HepG2 (cell line): ENCODE data around the gene ACSM3. TPM values are rescaled to one million over a fixed set of nuclear protein-coding genes. Genes with fewer than 3 reads are reported as not detected.

ENCODE experiments used
- ATAC-seq: fragments of 200-7000 bp; cut with Tn5 transposase; 3 replicates; pipeline ENCODE4 v1.9.1; 2020; ENCODE audit warnings: mild to moderate bottlenecking, moderate library complexity
- BruUV-seq: library from RNA; stranded (reverse); fragments of 400-500 nt; replicated peaks from 2 replicates; lab custom pipeline; 2021; lab: Mats Ljungman, UMichigan
- CTCF ChIA-PET: fragments of 300-600 bp; formaldehyde crosslinking; extraction: SDS; loops from one replicate; lab custom pipeline; 2021; ENCODE audit warnings: low total read pairs, inconsistent platforms, low intra/inter-chr PET ratio; lab: Yijun Ruan, JAX
- POLR2A ChIA-PET: fragments of 350-600 bp; sonication (Branson Sonifier 250); formaldehyde crosslinking; loops from one replicate; lab custom pipeline; 2020; ENCODE audit warnings: antibody characterized with exemption, inconsistent platforms; lab: Yijun Ruan, JAX
- DNase-seq: peaks from one replicate; pipeline ENCODE4 v3.0.0-alpha.2; 2015; ENCODE audit warnings: low spot score
- FAIRE-seq: peaks from 3 replicates; lab custom pipeline; 2011; peaks lifted over from hg19 to GRCh38; lab: Jason Lieb, UNC
- H2AFZ ChIP-seq: one replicate; pipeline ENCODE4 v1.6.1; 2011; ENCODE audit warnings: low read length, inconsistent platforms
- H3K27ac ChIP-seq: fragments of 300-600 bp; 3 replicates; pipeline ENCODE4 v1.8.0; 2011; ENCODE audit warnings: mixed run types, mild to moderate bottlenecking, mixed read lengths, low read length, inconsistent platforms; ENCODE audit not compliant: insufficient read depth; ENCODE audit errors: extremely low read length
- H3K27me3 ChIP-seq, 2 experiments: fragments of 200-600 bp in 1 of 2; 2 replicates in 1 of 2; 3 replicates in 1 of 2; pipeline versions ENCODE4 v1.6.0 to v1.8.0; 2011; ENCODE audit warnings: low read length in 2 of 2, mild to moderate bottlenecking in 2 of 2, moderate library complexity in 2 of 2, inconsistent platforms in 1 of 2; ENCODE audit not compliant: insufficient read depth in 2 of 2, control insufficient read depth in 1 of 2
- H3K36me3 ChIP-seq, 2 experiments: fragments of 200-600 bp in 1 of 2; replicated peaks in 1 of 2; 2 replicates in 1 of 2; 3 replicates in 1 of 2; pipeline versions ENCODE4 v1.5.1 to v1.8.0; 2011; ENCODE audit warnings: low read length in 2 of 2, inconsistent platforms in 1 of 2; ENCODE audit not compliant: insufficient read depth in 2 of 2, control insufficient read depth in 1 of 2
- H3K4me1 ChIP-seq: 2 replicates; pipeline ENCODE4 v1.5.1; 2012; ENCODE audit warnings: low read length, inconsistent platforms; ENCODE audit not compliant: insufficient read depth
- H3K4me2 ChIP-seq: 2 replicates; pipeline ENCODE4 v1.6.0; 2011; ENCODE audit warnings: low read depth, low read length, inconsistent platforms
- H3K4me3 ChIP-seq, 3 experiments: fragments of 200-600 bp in 1 of 3; sonication (generic), shearing (Covaris generic) in 1 of 3; replicated peaks in 1 of 3; 2 replicates each; pipeline ENCODE4 v1.5.1; 2011 to 2016; ENCODE audit warnings: low read length in 3 of 3, inconsistent platforms in 2 of 3, low read depth in 2 of 3, mild to moderate bottlenecking in 2 of 3, control low read depth in 1 of 3, mixed read lengths in 1 of 3; ENCODE audit not compliant: insufficient read depth in 1 of 3
- H3K79me2 ChIP-seq: one replicate; pipeline ENCODE4 v1.6.1; 2011; ENCODE audit warnings: low read length, inconsistent platforms; ENCODE audit not compliant: insufficient read depth
- H3K9ac ChIP-seq: 2 replicates; pipeline ENCODE4 v1.6.0; 2011; ENCODE audit warnings: mild to moderate bottlenecking, low read depth, low read length, inconsistent platforms; ENCODE audit not compliant: insufficient read depth
- H3K9me3 ChIP-seq: 2 replicates; pipeline ENCODE4 v1.5.1; 2012; ENCODE audit warnings: mild to moderate bottlenecking, low read length
- H4K20me1 ChIP-seq: 2 replicates; pipeline ENCODE4 v1.6.0; 2011; ENCODE audit warnings: inconsistent platforms, mild to moderate bottlenecking, low read length, moderate library complexity; ENCODE audit not compliant: insufficient read depth
- AHR ChIP-seq: IDR thresholded peaks from 2 replicates; pipeline ENCODE4 v1.6.1; 2018; ENCODE audit warnings: missing genetic modification reagents, missing compliant biosample characterization
- ATAD3A ChIP-seq: sonication (generic); formaldehyde crosslinking; IDR thresholded peaks from 2 replicates; pipeline ENCODE4 v1.4.0; 2020; ENCODE audit warnings: missing genetic modification reagents
- GATAD2A ChIP-seq: IDR thresholded peaks from 2 replicates; pipeline ENCODE4 v1.6.1; 2016
- GFI1 ChIP-seq: sonication (generic); formaldehyde crosslinking; IDR thresholded peaks from 2 replicates; pipeline ENCODE4 v1.5.0; 2020; ENCODE audit warnings: missing genetic modification reagents, mild to moderate bottlenecking, borderline replicate concordance
- ZGPAT ChIP-seq: IDR thresholded peaks from 2 replicates; pipeline ENCODE4 v1.6.1; 2016; ENCODE audit warnings: mild to moderate bottlenecking
- ZNF18 ChIP-seq: sonication (generic); formaldehyde crosslinking; IDR thresholded peaks from 2 replicates; pipeline ENCODE4 v1.8.0; 2022; ENCODE audit warnings: mild to moderate bottlenecking, missing genetic modification reagents; ENCODE audit not compliant: insufficient replicate concordance
- ZNF501 ChIP-seq: sonication (generic); formaldehyde crosslinking; IDR thresholded peaks from 2 replicates; pipeline ENCODE4 v1.5.1; 2020; ENCODE audit warnings: mild to moderate bottlenecking, moderate library complexity, missing genetic modification reagents
- ZNF577 ChIP-seq: sonication (generic); formaldehyde crosslinking; IDR thresholded peaks from 2 replicates; pipeline ENCODE4 v1.4.0; 2020; ENCODE audit warnings: mild to moderate bottlenecking, low read depth, missing genetic modification reagents, borderline replicate concordance
- ZNF580 ChIP-seq: IDR thresholded peaks from 2 replicates; pipeline ENCODE4 v1.6.1; 2016; ENCODE audit warnings: low read depth, borderline replicate concordance
- ZNF816 ChIP-seq: sonication (generic); formaldehyde crosslinking; IDR thresholded peaks from 2 replicates; pipeline ENCODE4 v1.8.0; 2022; ENCODE audit warnings: missing genetic modification reagents, mild to moderate bottlenecking, borderline replicate concordance
- ZSCAN20 ChIP-seq: sonication (generic); formaldehyde crosslinking; IDR thresholded peaks from 2 replicates; pipeline ENCODE4 v1.4.0; 2020; ENCODE audit warnings: missing genetic modification reagents, mild to moderate bottlenecking, borderline replicate concordance
- ZSCAN22 ChIP-seq: sonication (generic); formaldehyde crosslinking; IDR thresholded peaks from 2 replicates; pipeline ENCODE4 v1.4.0; 2020; ENCODE audit warnings: mild to moderate bottlenecking, missing genetic modification reagents
- WGBS: methylation state at CpG from one replicate; pipeline ENCODE4 v1.1.6; 2017; ENCODE audit warnings: low lambda C conversion rate; 5-methylcytosine and 5-hydroxymethylcytosine counted together
- in situ Hi-C: cut with HindIII; loops from 2 replicates; pipeline ENCODE4 v1.10.0; 2017; ENCODE audit warnings: low pct_unique_long_range_greater_than_20kb; ENCODE audit not compliant: extremely low pct_ligation_motif_present
- intact Hi-C: fragments of 100-400 bp; cut with micrococcal nuclease; formaldehyde crosslinking; loops from one replicate; pipeline ENCODE4 v1.10.0; 2022; ENCODE audit not compliant: unreplicated experiment
- polyA plus RNA-seq, 8 experiments: library from polyadenylated mRNA; depleted of rRNA in 3 of 8; stranded (reverse) in 7 of 8; unstranded in 1 of 8; fragments of >200 nt; fragmentation: Illumina TruSeq in 4 of 8; extraction: Trizol in 4 of 8; gene quantifications; 2 replicates each; pipeline versions ENCODE4 v1.2.1 to v1.2.3, GENCODE V29; 2011 to 2016; ENCODE audit warnings: low read depth in 4 of 8, missing spikeins in 1 of 8, mixed read lengths in 1 of 8; ENCODE audit not compliant: insufficient read depth in 1 of 8
- total RNA-seq, 5 experiments: library from RNA; depleted of rRNA; stranded (reverse); fragments of >200 nt; fragmentation: Illumina TruSeq; extraction: Trizol; gene quantifications; 2 replicates each; pipeline ENCODE4 v1.2.3, GENCODE V29; 2016; ENCODE audit warnings: low read depth in 1 of 5

ACSM3 gene
- total and polyA plus RNA-seq, 2 of the 13 experiments (the other 11 are each of a cell fraction or from before 2014, with no cell fraction given) = 74.0 to 108 TPM

- Histone ChIP-seq H3K36me3 (peaks cover 10 to 34% of the 10 kb centered on the region in 2 experiments), H3K79me2 (no peaks in the 10 kb centered on the region), H4K20me1 (no peaks in the 10 kb centered on the region), H3K4me1 (peaks cover 2% of the 10 kb centered on the region), H3K9ac (no peak overlapping the region), H3K4me2 (no peak overlapping the region), H2AFZ (no peak overlapping the region), H3K27me3 (no peaks in the 10 kb centered on the region), H3K27ac (no peak overlapping the region), H3K4me3 (no peak overlapping the region), H3K9me3 (no peaks in the 10 kb centered on the region)
- WGBS = 96% methylated on average over 6 of the region's 6 CpGs
- ChIA-PET POLR2A (no interaction called here), CTCF (no interaction called here)
- DNase-seq (no peak), ATAC-seq (no peak), FAIRE-seq (no peak)
- intact Hi-C loops (no loop called here), in situ Hi-C loops (no loop called here)
- BruUV-seq = no TSS peak
- no peak for TF ChIP-seq ZNF18 (CRISPR knock-in tag)
- TF ChIP-seq ZNF577 = no peak
- TF ChIP-seq AHR = no peak
- no peak for TF ChIP-seq ZSCAN20
- no peak for TF ChIP-seq ZSCAN22
- TF ChIP-seq GFI1 (CRISPR knock-in tag) = no peak
- no peak for TF ChIP-seq ZNF816 (CRISPR knock-in tag)
- no peak for TF ChIP-seq ZNF580 (CRISPR knock-in tag)
- no peak for TF ChIP-seq ATAD3A (CRISPR knock-in tag)
- TF ChIP-seq GATAD2A = no peak
- no peak for TF ChIP-seq ZGPAT
- TF ChIP-seq ZNF501 (CRISPR knock-in tag) = no peak
These were observed 82.2 kb downstream of the ACSM3 start for GRCh38 chr16:20846030-20846429.
